NOMO-1 (cell line): ENCODE measurements around the gene UQCRFS1.
"Not testable (repeated sequence)": the region's sequence is repeated elsewhere in the genome, so short reads cannot be mapped to it uniquely, and the experiment has no call there.

Experiments
- DNase-seq, 2 experiments: peaks; one replicate each; lab custom pipeline; 2025; ENCODE audit not compliant: unreplicated experiment in 2 of 2; lab: John Stamatoyannopoulos, UW

UQCRFS1 gene

GRCh38 chr19:29212648-29213573, at the start of gene UQCRFS1:
Gene UQCRFS1 (minus strand): TSS chr19:29213151. CDS start chr19:29213118, 33 bp downstream.
- peak; percentile 92 to 95 for DNase-seq

- DNase-seq, result no peak
Observed at GRCh38 chr19:29262085-29262484, 49.1 kb upstream of the UQCRFS1 start.

- DNase-seq, result peak; percentile 19 to 22
Observed at GRCh38 chr19:29260477-29261317, 47.7 kb upstream of the UQCRFS1 start.

- DNase-seq, result no peak
Observed at GRCh38 chr19:29259867-29260281, 46.9 kb upstream of the UQCRFS1 start.

GRCh38 chr19:29259153-29259552, 46.2 kb upstream of the UQCRFS1 start:
- DNase-seq, result peak in 1 of 2 experiments; percentile 8

- DNase-seq, result no peak
Observed at GRCh38 chr19:29256516-29256915, 43.6 kb upstream of the UQCRFS1 start.

- DNase-seq, result no peak
Observed at GRCh38 chr19:29255912-29256311, 43.0 kb upstream of the UQCRFS1 start.

- DNase-seq, result no peak
Observed at GRCh38 chr19:29255006-29255405, 42.1 kb upstream of the UQCRFS1 start.

GRCh38 chr19:29249798-29250197, 36.8 kb upstream of the UQCRFS1 start:
- not testable (repeated sequence) for DNase-seq

- DNase-seq, result no peak
Observed at GRCh38 chr19:29248332-29248844, 35.4 kb upstream of the UQCRFS1 start.

GRCh38 chr19:29247872-29248271, 34.9 kb upstream of the UQCRFS1 start:
- no peak for DNase-seq

- no peak for DNase-seq
Observed at GRCh38 chr19:29247471-29247870, 34.5 kb upstream of the UQCRFS1 start.

- DNase-seq, result no peak
Observed at GRCh38 chr19:29247051-29247450, 34.1 kb upstream of the UQCRFS1 start.

- no peak for DNase-seq
Observed at GRCh38 chr19:29245215-29245614, 32.3 kb upstream of the UQCRFS1 start.

GRCh38 chr19:29241324-29241723, 28.4 kb upstream of the UQCRFS1 start:
- DNase-seq, result no peak

GRCh38 chr19:29239213-29239776, 26.3 kb upstream of the UQCRFS1 start:
- DNase-seq, result no peak

GRCh38 chr19:29233591-29233990, 20.6 kb upstream of the UQCRFS1 start:
- DNase-seq, result no peak

- no peak for DNase-seq
Observed at GRCh38 chr19:29232315-29232852, 19.4 kb upstream of the UQCRFS1 start.

GRCh38 chr19:29231306-29231705, 18.4 kb upstream of the UQCRFS1 start:
- DNase-seq, result not testable (repeated sequence)

GRCh38 chr19:29217616-29218015, 4.7 kb upstream of the UQCRFS1 start:
- DNase-seq, result no peak

GRCh38 chr19:29216021-29216420, 3.1 kb upstream of the UQCRFS1 start:
- DNase-seq, result no peak
